A673 (cell line): Measurements from ENCODE around the gene CA7.

Experiments
- CTCF ChIP-seq: fragments of 300-800, 200-600 bp; sonication (generic); conservative IDR thresholded peaks from 2 replicates; pipeline ENCODE4 v1.5.1; 2017; ENCODE audit warnings: low read depth, mild to moderate bottlenecking, antibody characterized with exemption, low read length, moderate library complexity, mixed read lengths
- EZH2 ChIP-seq: fragments of 200-600 bp; sonication (generic); IDR thresholded peaks from 2 replicates; pipeline ENCODE4 v1.6.1; 2017; ENCODE audit warnings: borderline replicate concordance, low read depth, mild to moderate bottlenecking, mixed read lengths, antibody characterized with exemption, low read length; ENCODE audit not compliant: poor library complexity, severe bottlenecking

GRCh38 chr16:66847533-66848067 lies 3.4 kb downstream of the CA7 start:
- TF ChIP-seq EZH2 (no peak), CTCF (no peak)
